K562 (cell line): ENCODE data around the gene PSMD9. TPM values are rescaled to one million over a fixed set of nuclear protein-coding genes. Genes with fewer than 3 reads are reported as not detected.
"Not testable (repeated sequence)": the region's sequence is repeated elsewhere in the genome, so short reads cannot be mapped to it uniquely, and the experiment has no call there.

Experiments
- ATAC-seq: fragments of 200-7000 bp; cut with Tn5 transposase; 3 replicates; pipeline ENCODE4 v1.9.1; 2020; ENCODE audit warnings: moderate library complexity
- BruUV-seq: library from RNA; stranded (reverse); fragments of 400-500 nt; replicated peaks from 2 replicates; lab custom pipeline; 2021; lab: Mats Ljungman, UMichigan
- CTCF ChIA-PET: fragments of 300-600 bp; formaldehyde crosslinking; extraction: SDS; loops from one replicate; lab custom pipeline; 2021; ENCODE audit warnings: low intra/inter-chr PET ratio; lab: Yijun Ruan, JAX
- POLR2A ChIA-PET: fragments of 300-600, 350-650 bp; sonication (Branson Sonifier 250); formaldehyde crosslinking; extraction: SDS; loops from one replicate; lab custom pipeline; 2021; ENCODE audit warnings: antibody characterized with exemption, inconsistent platforms; lab: Yijun Ruan, JAX
- DNase-seq, 4 experiments: peaks; one replicate each; pipeline versions ENCODE4 v3.0.0 to v3.0.0-alpha.2; 2011 to 2018; ENCODE audit warnings: low spot score in 3 of 4, mixed read lengths in 3 of 4; ENCODE audit errors: extremely low read depth in 1 of 4
- FAIRE-seq: peaks from 2 replicates; lab custom pipeline; 2011; peaks lifted over from hg19 to GRCh38; lab: Jason Lieb, UNC
- H2AFZ ChIP-seq: 2 replicates; pipeline ENCODE4 v1.6.0; 2011; ENCODE audit warnings: low read depth, low read length, control low read depth, inconsistent platforms
- H3K27ac ChIP-seq: fragments of 200-600 bp; 3 replicates; pipeline ENCODE4 v1.8.0; 2011; ENCODE audit warnings: low read depth, mild to moderate bottlenecking, control low read depth, inconsistent platforms, low read length, moderate library complexity, mixed read lengths; ENCODE audit errors: extremely low read depth
- H3K27me3 ChIP-seq, 2 experiments: fragments of 300-600 bp in 1 of 2; 2 replicates in 1 of 2; 3 replicates in 1 of 2; pipeline versions ENCODE4 v1.6.0 to v1.8.0; 2011; ENCODE audit warnings: inconsistent platforms in 2 of 2, low read length in 2 of 2, mild to moderate bottlenecking in 1 of 2, mixed read lengths in 1 of 2, moderate library complexity in 1 of 2; ENCODE audit not compliant: control insufficient read depth in 2 of 2, insufficient read depth in 2 of 2
- H3K36me3 ChIP-seq: fragments of 300-600 bp; 3 replicates; pipeline ENCODE4 v1.8.0; 2011; ENCODE audit warnings: mild to moderate bottlenecking, low read length, inconsistent platforms; ENCODE audit not compliant: control insufficient read depth, insufficient read depth
- H3K4me1 ChIP-seq, 2 experiments: fragments of 200-600 bp in 1 of 2; replicated peaks in 1 of 2; 2 replicates in 1 of 2; 3 replicates in 1 of 2; pipeline versions ENCODE4 v1.5.1 to v1.8.0; 2011; ENCODE audit warnings: inconsistent platforms in 2 of 2, low read length in 2 of 2, mild to moderate bottlenecking in 1 of 2, mixed read lengths in 1 of 2, moderate library complexity in 1 of 2; ENCODE audit not compliant: control insufficient read depth in 2 of 2, insufficient read depth in 2 of 2
- H3K4me2 ChIP-seq: 2 replicates; pipeline ENCODE4 v1.6.1; 2011; ENCODE audit warnings: low read length, control low read depth, inconsistent platforms, mixed read lengths; ENCODE audit not compliant: insufficient read depth
- H3K4me3 ChIP-seq: fragments of 200-600 bp; sonication (generic), shearing (Covaris generic); 2 replicates; pipeline ENCODE4 v1.5.1; 2016; ENCODE audit warnings: control low read depth, inconsistent platforms
- H3K79me2 ChIP-seq: fragments of 200-600 bp; 3 replicates; pipeline ENCODE4 v1.8.0; 2011; ENCODE audit warnings: low read length, inconsistent platforms; ENCODE audit not compliant: control insufficient read depth, insufficient read depth
- H3K9ac ChIP-seq, 2 experiments: 2 replicates each; pipeline versions ENCODE4 v1.6.0 to v1.6.1; 2011; ENCODE audit warnings: low read depth in 2 of 2, low read length in 2 of 2, control low read depth in 1 of 2, inconsistent platforms in 1 of 2, mild to moderate bottlenecking in 1 of 2, mixed read lengths in 1 of 2; ENCODE audit not compliant: insufficient read depth in 1 of 2
- H3K9me1 ChIP-seq: one replicate; pipeline ENCODE4 v1.6.0; 2011; ENCODE audit warnings: inconsistent platforms, mild to moderate bottlenecking, low read length, moderate library complexity; ENCODE audit not compliant: control insufficient read depth, insufficient read depth
- H3K9me3 ChIP-seq: replicated peaks from 2 replicates; pipeline ENCODE4 v1.5.1; 2011; ENCODE audit warnings: low read depth, low read length, inconsistent platforms; ENCODE audit not compliant: control insufficient read depth, insufficient read depth
- H4K20me1 ChIP-seq: replicated peaks from 2 replicates; pipeline ENCODE4 v1.6.1; 2011; ENCODE audit warnings: low read length, inconsistent platforms, mixed read lengths; ENCODE audit not compliant: control insufficient read depth, insufficient read depth
- ADNP ChIP-seq: fragments of 200-800 bp; sonication (Bioruptor generic); IDR thresholded peaks from 2 replicates; pipeline ENCODE4 v1.6.1; 2016; ENCODE audit warnings: missing genetic modification characterization, missing compliant biosample characterization
- NBN ChIP-seq: fragments of 450-650 bp; IDR thresholded peaks from 2 replicates; pipeline ENCODE4 v1.6.1; 2016; ENCODE audit warnings: low read depth, mild to moderate bottlenecking
- SPI1 ChIP-seq: IDR thresholded peaks from 2 replicates; pipeline ENCODE4 v1.6.1; 2011; ENCODE audit warnings: low read depth, low read length, control low read depth, borderline replicate concordance
- WGBS: fragments of 100-300 bp; shearing (Covaris generic); methylation state at CpG from one replicate; pipeline ENCODE4 v1.1.6; 2016; ENCODE audit warnings: low coverage, mixed read lengths; ENCODE audit not compliant: insufficient coverage; ENCODE audit errors: missing lambda C conversion rate; 5-methylcytosine and 5-hydroxymethylcytosine counted together
- in situ Hi-C: fragments of 300-500 bp; cut with MboI; formaldehyde crosslinking; loops from 4 replicates; pipeline ENCODE4 v1.15.0; 2018; ENCODE audit warnings: inconsistent platforms, mixed read lengths
- intact Hi-C: fragments of 100-400 bp; cut with micrococcal nuclease; formaldehyde crosslinking; loops from 2 replicates; pipeline ENCODE4 v1.14.2; 2022
- polyA plus RNA-seq, 8 experiments: library from polyadenylated mRNA; depleted of rRNA in 4 of 8; stranded (reverse) in 5 of 8; unstranded in 3 of 8; fragments of >200 nt; fragmentation: Nextera tagmentation in 2 of 8; fragmentation: Illumina TruSeq in 1 of 8; extraction: Ambion mirVana in 2 of 8; extraction: Trizol in 1 of 8; gene quantifications; 2 replicates each; pipeline versions ENCODE4 v1.2.1 to v1.2.3, GENCODE V29; 2011 to 2014; ENCODE audit warnings: inconsistent platforms in 1 of 8, missing spikeins in 1 of 8
- total RNA-seq, 7 experiments: library from RNA; depleted of rRNA in 6 of 7; stranded (reverse); fragments of >200 nt in 6 of 7; fragmentation: Illumina TruSeq in 2 of 7; extraction: Trizol in 2 of 7; gene quantifications; 2 replicates each; pipeline versions ENCODE4 v1.2.1 to v1.2.3, GENCODE V29; 2011 to 2021; ENCODE audit warnings: low replicate concordance in 1 of 7
- TF ChIP-seq, protein P1 (sequence below): IDR thresholded peaks from 2 replicates; pipeline ENCODE4 v1.6.1; 2014; ENCODE audit warnings: antibody characterized with exemption
- TF ChIP-seq, protein P2 (sequence below): sonication (generic); formaldehyde crosslinking; IDR thresholded peaks from 2 replicates; pipeline ENCODE4 v1.8.1; 2023; ENCODE audit warnings: mild to moderate bottlenecking, missing genetic modification reagents
- TF ChIP-seq, protein P3 (sequence below), 3 experiments: IDR thresholded peaks in 2 of 3; conservative IDR thresholded peaks in 1 of 3; 2 replicates each; pipeline ENCODE4 v1.5.1; 2011 to 2012; ENCODE audit warnings: low read length in 3 of 3, mild to moderate bottlenecking in 3 of 3, control low read depth in 2 of 3, improper control_type of control experiment in 1 of 3, inconsistent platforms in 1 of 3, low read depth in 1 of 3, mixed read lengths in 1 of 3, moderate library complexity in 1 of 3; ENCODE audit not compliant: insufficient read depth in 2 of 3

The PSMD9 gene
- total and polyA plus RNA-seq, 9 of the 15 experiments (the other 6 are each of a cell fraction or from before 2014, with no cell fraction given): 12.2 to 143 (median 61.3) TPM

DNA sequence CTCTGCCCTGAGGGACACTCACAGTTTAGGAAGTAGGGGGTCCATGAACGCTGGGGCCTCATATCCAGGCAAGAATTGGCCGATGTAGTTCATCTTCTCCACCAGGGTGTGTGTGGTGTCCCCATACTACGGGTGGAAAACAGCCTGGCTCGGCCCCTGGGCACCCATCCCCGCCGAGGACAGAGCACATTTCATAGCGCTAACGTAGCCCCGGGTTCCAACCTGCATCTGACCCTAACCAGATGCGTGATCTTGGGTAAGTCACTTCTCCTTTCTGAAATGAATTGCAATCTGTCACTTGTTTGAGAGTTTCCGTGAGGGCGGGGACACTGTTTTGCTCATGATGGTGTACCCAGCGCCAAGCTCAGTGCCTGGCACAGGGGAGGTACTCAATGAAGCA lies 38.9 kb upstream of the PSMD9 start:
- WGBS: 50% methylated on average over 13 of the region's 13 CpGs
- H3K36me3 ChIP-seq: no peaks in the 10 kb centered on the region
- in situ Hi-C loops (loop anchor here (25.0 kb wide), 1 partner anchor 1538 kb away; the partner anchor contains the start of gene KMT5A), intact Hi-C loops (no loop called here)
- TF ChIP-seq, protein P1, sequence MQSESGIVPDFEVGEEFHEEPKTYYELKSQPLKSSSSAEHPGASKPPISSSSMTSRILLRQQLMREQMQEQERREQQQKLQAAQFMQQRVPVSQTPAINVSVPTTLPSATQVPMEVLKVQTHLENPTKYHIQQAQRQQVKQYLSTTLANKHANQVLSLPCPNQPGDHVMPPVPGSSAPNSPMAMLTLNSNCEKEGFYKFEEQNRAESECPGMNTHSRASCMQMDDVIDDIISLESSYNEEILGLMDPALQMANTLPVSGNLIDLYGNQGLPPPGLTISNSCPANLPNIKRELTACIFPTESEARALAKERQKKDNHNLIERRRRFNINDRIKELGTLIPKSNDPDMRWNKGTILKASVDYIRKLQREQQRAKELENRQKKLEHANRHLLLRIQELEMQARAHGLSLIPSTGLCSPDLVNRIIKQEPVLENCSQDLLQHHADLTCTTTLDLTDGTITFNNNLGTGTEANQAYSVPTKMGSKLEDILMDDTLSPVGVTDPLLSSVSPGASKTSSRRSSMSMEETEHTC: no peak
- TF ChIP-seq, protein P2, sequence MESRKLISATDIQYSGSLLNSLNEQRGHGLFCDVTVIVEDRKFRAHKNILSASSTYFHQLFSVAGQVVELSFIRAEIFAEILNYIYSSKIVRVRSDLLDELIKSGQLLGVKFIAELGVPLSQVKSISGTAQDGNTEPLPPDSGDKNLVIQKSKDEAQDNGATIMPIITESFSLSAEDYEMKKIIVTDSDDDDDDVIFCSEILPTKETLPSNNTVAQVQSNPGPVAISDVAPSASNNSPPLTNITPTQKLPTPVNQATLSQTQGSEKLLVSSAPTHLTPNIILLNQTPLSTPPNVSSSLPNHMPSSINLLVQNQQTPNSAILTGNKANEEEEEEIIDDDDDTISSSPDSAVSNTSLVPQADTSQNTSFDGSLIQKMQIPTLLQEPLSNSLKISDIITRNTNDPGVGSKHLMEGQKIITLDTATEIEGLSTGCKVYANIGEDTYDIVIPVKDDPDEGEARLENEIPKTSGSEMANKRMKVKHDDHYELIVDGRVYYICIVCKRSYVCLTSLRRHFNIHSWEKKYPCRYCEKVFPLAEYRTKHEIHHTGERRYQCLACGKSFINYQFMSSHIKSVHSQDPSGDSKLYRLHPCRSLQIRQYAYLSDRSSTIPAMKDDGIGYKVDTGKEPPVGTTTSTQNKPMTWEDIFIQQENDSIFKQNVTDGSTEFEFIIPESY (CRISPR knock-in tag): peak; percentile 66; the same call in 1 of the 2 replicates
- no peak for TF ChIP-seq NBN
- TF ChIP-seq, protein P3, sequence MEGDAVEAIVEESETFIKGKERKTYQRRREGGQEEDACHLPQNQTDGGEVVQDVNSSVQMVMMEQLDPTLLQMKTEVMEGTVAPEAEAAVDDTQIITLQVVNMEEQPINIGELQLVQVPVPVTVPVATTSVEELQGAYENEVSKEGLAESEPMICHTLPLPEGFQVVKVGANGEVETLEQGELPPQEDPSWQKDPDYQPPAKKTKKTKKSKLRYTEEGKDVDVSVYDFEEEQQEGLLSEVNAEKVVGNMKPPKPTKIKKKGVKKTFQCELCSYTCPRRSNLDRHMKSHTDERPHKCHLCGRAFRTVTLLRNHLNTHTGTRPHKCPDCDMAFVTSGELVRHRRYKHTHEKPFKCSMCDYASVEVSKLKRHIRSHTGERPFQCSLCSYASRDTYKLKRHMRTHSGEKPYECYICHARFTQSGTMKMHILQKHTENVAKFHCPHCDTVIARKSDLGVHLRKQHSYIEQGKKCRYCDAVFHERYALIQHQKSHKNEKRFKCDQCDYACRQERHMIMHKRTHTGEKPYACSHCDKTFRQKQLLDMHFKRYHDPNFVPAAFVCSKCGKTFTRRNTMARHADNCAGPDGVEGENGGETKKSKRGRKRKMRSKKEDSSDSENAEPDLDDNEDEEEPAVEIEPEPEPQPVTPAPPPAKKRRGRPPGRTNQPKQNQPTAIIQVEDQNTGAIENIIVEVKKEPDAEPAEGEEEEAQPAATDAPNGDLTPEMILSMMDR (IDR thresholded peaks at IDR 0.05 in 2 of 3, conservative IDR thresholded peaks at IDR 0.05 in 1 of 3; ENCODE audit: insufficient read depth in 2 of 3, low read depth in 1 of 3, low read length in 3 of 3): 0 out of 6 replicates have a peak, but pooled peaks have one; percentile 6 to 14 (median 13)
- peak; percentile 86 for TF ChIP-seq SPI1
- 0 out of 2 replicates have a peak, but pooled peaks have one; percentile 3 for TF ChIP-seq ADNP
- ChIA-PET CTCF (no interaction called here), POLR2A (no interaction called here)
- peak overlapping the region in 1 of 2 experiments; percentile 65; a peak in 1 of 4 replicates for H3K9ac ChIP-seq
- no TSS peak for BruUV-seq
- H2AFZ ChIP-seq: no peak overlapping the region
- H4K20me1 ChIP-seq: no peaks in the 10 kb centered on the region
- peaks cover 0 to 5% of the 10 kb centered on the region in 2 experiments; a peak in 1 of 5 replicates for H3K27me3 ChIP-seq
- ATAC-seq: peak; percentile 64
- H3K4me1 ChIP-seq: peaks cover 0 to 8% of the 10 kb centered on the region in 2 experiments; a peak in 2 of 5 replicates
- no peak for DNase-seq
- no peak overlapping the region for H3K4me3 ChIP-seq
- no peaks in the 10 kb centered on the region for H3K79me2 ChIP-seq
- H3K9me1 ChIP-seq: no peaks in the 10 kb centered on the region
- no peak overlapping the region for H3K4me2 ChIP-seq
- no peak overlapping the region for H3K27ac ChIP-seq
- peak; percentile 26 for FAIRE-seq
- no peaks in the 10 kb centered on the region for H3K9me3 ChIP-seq

DNA sequence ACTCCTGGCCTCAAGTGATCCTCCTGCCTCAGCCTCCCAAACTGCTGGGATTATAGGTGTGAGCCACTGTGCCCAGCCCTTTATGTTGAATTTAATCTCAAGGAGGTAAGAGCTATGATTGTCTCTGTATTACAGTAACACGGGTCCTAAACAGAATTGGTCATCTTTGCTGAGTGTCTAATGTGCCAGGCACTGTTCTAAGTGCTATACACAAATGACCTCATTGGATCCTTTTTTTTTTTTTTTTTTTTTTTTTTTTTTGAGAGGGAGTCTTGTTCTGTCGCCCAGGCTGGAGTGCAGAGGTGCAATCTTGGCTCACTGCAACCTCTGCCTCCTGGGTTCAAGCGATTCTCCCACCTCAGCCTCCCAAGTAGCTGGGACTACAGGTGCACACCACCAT lies 36.2 kb upstream of the PSMD9 start:
- 0% methylated on average over 2 of the region's 3 CpGs for WGBS
- H3K9ac ChIP-seq, CTCF ChIA-PET, H3K27ac ChIP-seq, H2AFZ ChIP-seq, in situ Hi-C loops, H4K20me1 ChIP-seq, H3K4me3 ChIP-seq, FAIRE-seq, H3K36me3 ChIP-seq, ATAC-seq, H3K4me2 ChIP-seq, DNase-seq, H3K9me3 ChIP-seq, H3K9me1 ChIP-seq, intact Hi-C loops, H3K79me2 ChIP-seq, H3K27me3 ChIP-seq, BruUV-seq: not testable (repeated sequence)
- POLR2A ChIA-PET: interaction anchor here (0.6 to 1.4 kb wide), 2 partner anchors 10 to 12 kb away, joined by 3 read pairs; no protein-coding TSS in a partner anchor
- H3K4me1 ChIP-seq: peaks cover 0 to 12% of the 10 kb centered on the region in 2 experiments; a peak in 3 of 5 replicates
